T-helper 1 cell treated with Interleukin-12 subunit alpha and Interleukin-12 subunit beta and Interleukin-4 antibody, amounts not matched to agents 30 μg/mL and 1 μg/mL, for 36 hours (primary cell): ENCODE measurements around the gene AP1S1.
"Not testable (repeated sequence)": the region's sequence is repeated elsewhere in the genome, so short reads cannot be mapped to it uniquely, and the experiment has no call there.

Experiments
- H3K27ac Mint-ChIP-seq: one replicate; pipeline ENCODE4 v1.8.0; 2021; ENCODE audit warnings: mild to moderate bottlenecking, mixed read lengths
- H3K27me3 Mint-ChIP-seq: one replicate; pipeline ENCODE4 v1.8.0; 2021; ENCODE audit warnings: low read depth, mixed read lengths
- H3K36me3 Mint-ChIP-seq: one replicate; pipeline ENCODE4 v1.8.0; 2021; ENCODE audit warnings: low read depth, mixed read lengths
- H3K4me1 Mint-ChIP-seq: one replicate; pipeline ENCODE4 v1.8.0; 2021; ENCODE audit warnings: low read depth, mixed read lengths
- H3K4me3 Mint-ChIP-seq: one replicate; pipeline ENCODE4 v1.8.0; 2021; ENCODE audit warnings: mild to moderate bottlenecking, moderate library complexity, mixed read lengths
- H3K9me3 Mint-ChIP-seq: one replicate; pipeline ENCODE4 v1.8.0; 2021; ENCODE audit warnings: mixed read lengths

AP1S1 gene

DNA sequence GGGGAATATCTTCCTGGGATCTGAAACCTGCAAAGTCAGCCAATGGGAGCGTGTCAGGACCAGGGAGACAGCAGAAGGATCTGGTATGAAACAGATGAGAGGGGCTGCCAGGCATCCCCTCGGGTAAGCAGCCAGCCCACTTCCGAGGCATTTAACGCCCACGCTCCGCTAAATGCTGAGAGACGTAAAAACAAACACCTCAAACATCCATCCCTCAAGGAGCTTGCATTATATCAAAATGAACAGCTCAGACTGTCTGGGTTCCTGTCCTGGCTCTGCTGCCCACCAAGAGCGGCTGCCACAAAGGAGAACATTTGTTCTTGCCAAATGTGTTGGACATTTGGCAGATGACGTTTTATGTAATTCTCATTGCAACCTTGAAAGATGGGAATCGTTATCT is 34.4 kb upstream of the AP1S1 start:
- Mint-ChIP-seq H3K9me3 (no peaks in the 10 kb centered on the region), H3K27ac (no peak overlapping the region), H3K4me1 (peaks cover 13% of the 10 kb centered on the region), H3K36me3 (no peaks in the 10 kb centered on the region), H3K4me3 (no peak overlapping the region), H3K27me3 (peaks cover 33% of the 10 kb centered on the region)

DNA sequence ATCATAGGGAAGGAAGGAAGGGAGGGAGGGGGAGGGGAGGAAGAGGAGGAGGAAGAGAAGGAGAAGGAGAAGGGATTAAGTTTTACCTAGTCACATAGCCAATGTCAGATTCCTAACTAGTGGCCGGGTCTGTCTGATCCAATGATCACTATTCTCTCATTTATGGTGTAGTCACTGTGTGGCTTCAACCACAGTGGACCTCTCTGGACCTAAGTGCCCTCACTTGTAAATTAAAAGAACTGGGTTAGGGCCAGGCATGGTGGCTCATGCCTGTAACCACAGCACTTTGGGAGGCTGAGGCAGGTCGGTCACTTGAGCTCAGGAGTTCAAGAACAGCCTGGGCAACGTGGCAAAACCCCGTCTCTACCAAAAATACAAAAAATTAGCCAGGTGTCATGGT is 34.0 kb upstream of the AP1S1 start:
- H3K36me3 Mint-ChIP-seq = no peaks in the 10 kb centered on the region
- peaks cover 34% of the 10 kb centered on the region for H3K27me3 Mint-ChIP-seq
- H3K4me1 Mint-ChIP-seq = peaks cover 15% of the 10 kb centered on the region
- H3K9me3 Mint-ChIP-seq = no peaks in the 10 kb centered on the region
- H3K27ac Mint-ChIP-seq = no peak overlapping the region
- H3K4me3 Mint-ChIP-seq = no peak overlapping the region

DNA sequence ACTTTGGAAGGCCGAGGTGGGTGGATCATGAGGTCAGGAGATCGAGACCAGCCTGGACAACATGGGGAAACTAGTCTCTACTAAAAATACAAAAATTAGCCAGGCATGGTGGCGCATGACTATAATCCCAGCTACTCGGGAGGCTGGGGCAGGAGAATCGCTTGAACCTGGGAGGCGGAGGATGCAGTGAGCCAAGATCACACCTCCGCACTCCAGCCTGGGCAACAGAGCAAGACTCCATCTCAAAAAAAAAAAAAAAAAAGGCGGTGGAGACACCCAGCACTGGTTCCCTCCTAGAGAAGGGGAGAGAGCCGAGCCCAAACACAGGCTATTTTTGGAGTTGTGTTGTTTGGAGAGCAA is 32.7 kb upstream of the AP1S1 start:
- not testable (repeated sequence) for H3K36me3 Mint-ChIP-seq, H3K27ac Mint-ChIP-seq, H3K9me3 Mint-ChIP-seq
- peak overlapping the region; percentile 70 for H3K4me3 Mint-ChIP-seq
- peaks cover 38% of the 10 kb centered on the region for H3K27me3 Mint-ChIP-seq
- peaks cover 25% of the 10 kb centered on the region for H3K4me1 Mint-ChIP-seq

DNA sequence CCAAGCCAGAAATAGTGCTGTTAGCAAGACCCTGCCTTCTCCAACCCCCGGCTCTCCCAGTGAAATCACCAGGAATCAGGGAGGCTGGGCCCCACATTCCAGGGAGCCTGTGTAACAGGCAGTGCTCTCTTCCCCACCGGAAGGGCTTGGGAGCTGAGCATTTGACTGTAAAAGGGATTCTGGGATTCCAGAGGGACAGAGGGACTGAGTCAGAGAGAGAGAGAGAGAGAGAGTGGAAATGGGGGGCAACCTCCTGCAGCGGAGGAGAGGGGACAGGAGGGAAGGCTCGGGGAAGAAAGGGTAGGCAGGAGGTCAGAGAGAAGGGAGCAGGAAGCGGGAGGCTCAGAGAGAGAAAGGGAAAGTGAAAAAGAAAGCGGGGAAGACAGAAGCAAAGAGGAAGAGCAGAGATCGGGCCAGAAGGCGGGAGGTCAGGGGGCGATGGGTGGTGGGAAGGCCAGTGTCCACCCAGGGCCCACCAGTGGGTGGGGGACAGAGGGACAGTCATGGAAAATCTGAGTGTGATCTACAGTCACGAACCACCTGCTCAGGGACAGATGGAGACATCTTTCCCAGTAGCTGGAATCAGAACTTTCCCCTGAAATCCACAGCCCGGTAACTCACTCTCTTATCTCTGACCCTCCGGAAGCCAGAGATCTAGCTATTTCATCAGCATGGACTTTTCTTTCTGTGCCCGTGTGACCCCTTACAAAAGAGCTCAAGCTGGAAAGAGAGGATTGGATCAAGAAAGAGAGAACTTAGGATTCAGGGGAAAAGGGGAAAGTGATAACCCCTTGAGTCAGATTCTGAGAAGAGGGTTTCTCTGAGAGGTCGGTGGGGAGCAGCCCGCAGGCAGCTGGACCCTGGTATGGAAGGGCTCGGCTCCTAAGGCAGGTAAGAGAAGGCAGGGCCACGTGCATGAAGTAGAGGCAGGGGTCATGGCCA is 32.0 kb upstream of the AP1S1 start:
- H3K27ac Mint-ChIP-seq = peak overlapping the region; percentile 71
- H3K4me3 Mint-ChIP-seq = peak overlapping the region; percentile 70
- H3K9me3 Mint-ChIP-seq = no peaks in the 10 kb centered on the region
- no peaks in the 10 kb centered on the region for H3K36me3 Mint-ChIP-seq
- peaks cover 44% of the 10 kb centered on the region for H3K27me3 Mint-ChIP-seq
- H3K4me1 Mint-ChIP-seq = peaks cover 32% of the 10 kb centered on the region

DNA sequence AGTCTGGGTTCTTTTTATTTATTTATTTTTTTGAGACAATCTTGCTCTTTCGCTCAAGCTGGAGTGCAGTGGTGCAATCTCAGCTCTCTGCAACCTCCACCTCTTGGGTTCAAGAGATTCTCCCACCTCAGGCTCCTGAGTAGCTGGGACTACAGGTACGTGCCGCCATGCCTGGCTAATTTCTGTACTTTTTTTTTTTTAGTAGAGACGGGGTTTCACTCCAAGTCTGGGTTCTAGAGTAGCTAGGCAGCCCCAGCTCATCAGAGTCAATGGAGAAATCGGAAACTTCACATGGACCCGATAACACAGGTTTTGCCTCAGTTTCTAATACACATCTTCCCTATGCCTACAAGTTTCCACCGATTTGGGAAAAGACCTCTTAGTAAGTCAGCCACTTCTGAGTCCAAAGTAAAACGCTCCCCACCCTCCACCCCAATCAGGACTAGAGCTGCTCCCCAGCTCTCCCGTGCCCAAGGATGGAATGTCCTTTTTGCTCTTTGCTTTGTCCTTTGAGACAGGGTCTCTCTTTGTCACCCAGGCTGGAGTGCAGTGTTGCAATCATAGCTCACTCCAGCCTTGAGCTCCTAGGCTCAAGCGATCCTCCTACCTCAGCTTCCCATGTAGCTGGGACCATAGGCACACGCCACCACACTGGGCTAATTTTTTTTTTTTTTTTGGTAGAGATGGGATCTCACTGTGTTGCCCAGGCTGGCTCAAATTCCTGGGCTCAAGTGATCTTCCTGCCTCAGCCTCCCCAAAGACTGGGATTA is 31.2 kb upstream of the AP1S1 start:
- H3K27me3 Mint-ChIP-seq = peaks cover 52% of the 10 kb centered on the region
- H3K9me3 Mint-ChIP-seq = no peaks in the 10 kb centered on the region
- H3K4me1 Mint-ChIP-seq = peaks cover 33% of the 10 kb centered on the region
- H3K4me3 Mint-ChIP-seq = no peak overlapping the region
- H3K27ac Mint-ChIP-seq = no peak overlapping the region
- H3K36me3 Mint-ChIP-seq = no peaks in the 10 kb centered on the region

DNA sequence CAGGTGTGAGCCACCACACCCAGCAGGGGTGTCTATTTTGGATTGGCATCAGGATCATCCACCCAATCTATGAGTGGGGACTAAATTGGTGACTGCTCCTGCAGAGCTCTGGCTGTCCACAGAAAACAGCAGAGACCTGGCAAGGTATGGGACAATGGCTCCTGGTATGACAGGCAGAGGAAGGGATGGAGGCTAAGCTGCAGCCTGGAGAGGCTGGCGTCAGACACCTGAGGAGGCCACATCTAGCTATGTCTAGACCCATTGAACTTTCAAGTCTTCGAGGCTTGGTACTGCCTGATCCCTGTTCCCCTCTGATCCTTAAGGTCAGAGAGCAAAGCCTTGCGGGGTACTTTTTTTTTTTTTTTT is 30.6 kb upstream of the AP1S1 start:
- Mint-ChIP-seq H3K4me1 (peaks cover 33% of the 10 kb centered on the region), H3K27ac (no peak overlapping the region), H3K4me3 (no peak overlapping the region), H3K27me3 (peaks cover 57% of the 10 kb centered on the region), H3K9me3 (no peaks in the 10 kb centered on the region), H3K36me3 (no peaks in the 10 kb centered on the region)

DNA sequence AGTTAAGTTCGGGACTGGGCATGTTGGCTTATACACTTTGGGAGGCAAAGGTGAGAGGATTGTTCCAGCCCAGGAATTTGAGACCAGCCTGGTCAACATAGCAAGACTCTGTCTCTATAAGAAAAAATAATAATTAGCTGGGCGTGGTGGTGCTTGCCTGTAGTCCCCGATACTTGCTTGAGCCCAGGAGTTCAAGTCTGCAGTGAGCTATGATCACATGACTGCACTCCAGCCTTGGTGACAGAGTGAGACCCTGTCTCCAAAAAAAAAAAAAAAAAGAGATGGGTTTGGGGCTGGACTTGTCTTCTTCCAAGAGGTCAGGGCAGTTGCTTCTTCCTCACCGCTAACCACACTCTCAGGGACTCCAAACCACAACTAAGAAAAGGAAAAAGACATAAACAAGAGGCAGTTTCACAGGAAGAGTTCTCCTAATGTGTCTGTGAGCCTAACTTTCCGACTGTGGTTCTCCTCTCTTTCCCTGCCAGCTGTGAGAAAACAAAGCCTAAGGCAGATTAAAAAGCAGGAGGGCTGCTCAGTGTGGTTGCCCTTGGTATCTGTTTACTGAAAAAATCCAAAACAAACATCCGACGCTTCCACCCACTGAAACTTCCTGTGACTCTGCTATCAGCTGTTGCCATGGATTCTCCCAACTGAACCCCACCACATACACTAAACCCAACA is 29.8 kb upstream of the AP1S1 start:
- Mint-ChIP-seq H3K36me3 (no peaks in the 10 kb centered on the region), H3K27me3 (peaks cover 56% of the 10 kb centered on the region), H3K4me1 (peaks cover 33% of the 10 kb centered on the region), H3K9me3 (no peaks in the 10 kb centered on the region), H3K27ac (peak overlapping the region; percentile 59), H3K4me3 (peak overlapping the region; percentile 48)

DNA sequence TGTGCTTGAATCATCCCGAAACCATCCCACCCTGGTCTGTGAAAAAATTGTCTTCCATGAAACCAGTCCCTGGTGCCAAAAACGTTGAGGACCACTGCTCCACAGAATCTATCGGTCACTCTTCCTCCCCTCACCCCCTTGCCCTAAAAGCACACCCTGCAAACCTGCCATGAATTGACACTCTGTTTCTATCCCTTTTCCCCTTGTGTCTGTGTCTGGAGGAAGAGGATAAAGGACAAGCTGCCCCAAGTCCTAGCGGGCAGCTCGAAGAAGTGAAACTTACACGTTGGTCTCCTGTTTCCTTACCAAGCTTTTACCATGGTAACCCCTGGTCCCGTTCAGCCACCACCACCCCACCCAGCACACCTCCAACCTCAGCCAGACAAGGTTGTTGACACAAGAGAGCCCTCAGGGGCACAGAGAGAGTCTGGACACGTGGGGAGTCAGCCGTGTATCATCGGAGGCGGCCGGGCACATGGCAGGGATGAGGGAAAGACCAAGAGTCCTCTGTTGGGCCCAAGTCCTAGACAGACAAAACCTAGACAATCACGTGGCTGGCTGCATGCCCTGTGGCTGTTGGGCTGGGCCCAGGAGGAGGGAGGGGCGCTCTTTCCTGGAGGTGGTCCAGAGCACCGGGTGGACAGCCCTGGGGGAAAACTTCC is 28.2 kb upstream of the AP1S1 start:
- Mint-ChIP-seq H3K9me3 (no peaks in the 10 kb centered on the region), H3K4me1 (peaks cover 33% of the 10 kb centered on the region), H3K27me3 (peaks cover 59% of the 10 kb centered on the region), H3K27ac (peak overlapping the region; percentile 17), H3K4me3 (no peak overlapping the region), H3K36me3 (no peaks in the 10 kb centered on the region)

DNA sequence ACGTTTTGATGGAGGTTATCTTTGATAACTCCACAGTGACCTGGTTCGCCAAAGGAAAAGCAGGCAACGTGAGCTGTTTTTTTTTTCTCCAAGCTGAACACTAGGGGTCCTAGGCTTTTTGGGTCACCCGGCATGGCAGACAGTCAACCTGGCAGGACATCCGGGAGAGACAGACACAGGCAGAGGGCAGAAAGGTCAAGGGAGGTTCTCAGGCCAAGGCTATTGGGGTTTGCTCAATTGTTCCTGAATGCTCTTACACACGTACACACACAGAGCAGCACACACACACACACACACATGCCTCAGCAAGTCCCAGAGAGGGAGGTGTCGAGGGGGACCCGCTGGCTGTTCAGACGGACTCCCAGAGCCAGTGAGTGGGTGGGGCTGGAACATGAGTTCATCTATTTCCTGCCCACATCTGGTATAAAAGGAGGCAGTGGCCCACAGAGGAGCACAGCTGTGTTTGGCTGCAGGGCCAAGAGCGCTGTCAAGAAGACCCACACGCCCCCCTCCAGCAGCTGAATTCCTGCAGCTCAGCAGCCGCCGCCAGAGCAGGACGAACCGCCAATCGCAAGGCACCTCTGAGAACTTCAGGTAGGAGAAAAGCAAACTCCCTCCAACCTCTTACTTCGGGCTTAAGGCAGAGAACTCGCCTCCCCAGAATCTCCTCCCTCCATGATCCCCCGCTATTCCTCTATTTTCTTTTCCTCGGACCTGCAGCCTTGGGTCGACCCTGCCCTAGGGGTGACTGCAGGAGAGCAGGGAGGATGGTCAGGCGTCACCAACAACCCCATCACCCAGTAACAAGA is 27.4 kb upstream of the AP1S1 start, which contains the start of gene SERPINE1:
TSS of gene SERPINE1 (plus strand) at position 454 of the 809 bp plus-strand sequence. CDS start 1,290 bp downstream, outside the sequence.
- H3K4me1 Mint-ChIP-seq = peaks cover 32% of the 10 kb centered on the region
- H3K27me3 Mint-ChIP-seq = peaks cover 61% of the 10 kb centered on the region
- peak within 1 kb of the TSS; percentile 72 for H3K4me3 Mint-ChIP-seq
- H3K27ac Mint-ChIP-seq = peak within 1 kb of the TSS; percentile 22
- no peaks in the 10 kb centered on the region for H3K36me3 Mint-ChIP-seq
- H3K9me3 Mint-ChIP-seq = no peaks in the 10 kb centered on the region

DNA sequence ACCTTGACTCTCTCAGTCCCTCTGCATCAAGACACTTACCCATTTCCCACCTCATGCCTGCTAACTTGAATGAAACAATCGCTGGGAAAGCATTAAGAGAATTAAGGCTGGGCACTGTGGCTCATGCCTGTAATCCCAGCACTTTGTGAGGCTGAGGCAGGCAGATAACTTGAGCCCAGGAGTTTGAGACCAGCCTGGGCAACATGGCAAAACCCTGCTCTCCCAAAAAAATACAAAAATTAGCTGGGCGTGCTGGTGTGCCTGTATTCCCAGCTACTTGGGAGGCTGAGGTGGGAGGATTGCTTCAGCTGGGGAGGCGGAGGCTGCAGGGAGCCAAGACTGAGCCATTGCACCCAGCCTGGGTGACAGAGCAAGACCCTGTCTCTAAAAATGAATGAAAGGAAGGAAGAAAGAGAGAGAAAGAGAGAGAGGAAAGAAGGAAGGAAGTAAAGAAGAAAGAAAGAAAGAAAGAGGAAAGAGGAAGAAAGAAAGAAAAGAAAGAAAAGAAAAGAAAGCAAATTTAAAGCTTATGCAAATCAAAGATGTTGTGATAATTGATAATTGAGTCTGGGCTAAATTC is 26.7 kb upstream of the AP1S1 start:
- Mint-ChIP-seq H3K27ac (no peak overlapping the region), H3K36me3 (no peaks in the 10 kb centered on the region), H3K9me3 (no peaks in the 10 kb centered on the region), H3K27me3 (peaks cover 60% of the 10 kb centered on the region), H3K4me3 (peak overlapping the region; percentile 72), H3K4me1 (peaks cover 27% of the 10 kb centered on the region)

DNA sequence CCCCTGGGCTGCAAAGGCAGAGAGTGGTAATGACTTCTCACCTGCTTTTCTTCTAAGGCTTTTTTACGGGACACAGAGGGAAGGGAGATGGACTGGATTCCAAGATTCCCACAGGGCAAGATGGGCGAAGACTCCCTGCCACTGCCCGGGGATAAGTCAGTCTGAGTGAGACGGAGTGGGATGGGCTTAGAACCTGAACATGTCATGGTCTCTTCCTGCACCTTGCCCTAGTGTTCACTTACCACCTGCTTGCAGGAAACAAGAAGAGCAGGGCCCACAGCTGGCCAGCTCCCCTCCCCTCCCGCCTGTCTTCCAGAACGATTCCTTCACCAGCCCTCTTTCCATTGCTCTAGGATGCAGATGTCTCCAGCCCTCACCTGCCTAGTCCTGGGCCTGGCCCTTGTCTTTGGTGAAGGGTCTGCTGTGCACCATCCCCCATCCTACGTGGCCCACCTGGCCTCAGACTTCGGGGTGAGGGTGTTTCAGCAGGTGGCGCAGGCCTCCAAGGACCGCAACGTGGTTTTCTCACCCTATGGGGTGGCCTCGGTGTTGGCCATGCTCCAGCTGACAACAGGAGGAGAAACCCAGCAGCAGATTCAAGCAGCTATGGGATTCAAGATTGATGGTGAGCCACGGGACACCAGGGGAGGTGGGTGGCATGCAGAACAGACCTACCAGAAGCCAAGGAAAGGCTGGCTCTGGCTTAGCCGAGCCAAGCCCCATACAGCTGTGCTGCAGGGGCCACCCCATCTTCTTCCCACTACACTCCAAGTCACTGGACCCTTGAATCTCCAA is 26.0 kb upstream of the AP1S1 start:
- Mint-ChIP-seq H3K9me3 (no peaks in the 10 kb centered on the region), H3K27me3 (peaks cover 59% of the 10 kb centered on the region), H3K36me3 (no peaks in the 10 kb centered on the region), H3K4me1 (peaks cover 26% of the 10 kb centered on the region), H3K27ac (peak overlapping the region; percentile 43), H3K4me3 (no peak overlapping the region)

DNA sequence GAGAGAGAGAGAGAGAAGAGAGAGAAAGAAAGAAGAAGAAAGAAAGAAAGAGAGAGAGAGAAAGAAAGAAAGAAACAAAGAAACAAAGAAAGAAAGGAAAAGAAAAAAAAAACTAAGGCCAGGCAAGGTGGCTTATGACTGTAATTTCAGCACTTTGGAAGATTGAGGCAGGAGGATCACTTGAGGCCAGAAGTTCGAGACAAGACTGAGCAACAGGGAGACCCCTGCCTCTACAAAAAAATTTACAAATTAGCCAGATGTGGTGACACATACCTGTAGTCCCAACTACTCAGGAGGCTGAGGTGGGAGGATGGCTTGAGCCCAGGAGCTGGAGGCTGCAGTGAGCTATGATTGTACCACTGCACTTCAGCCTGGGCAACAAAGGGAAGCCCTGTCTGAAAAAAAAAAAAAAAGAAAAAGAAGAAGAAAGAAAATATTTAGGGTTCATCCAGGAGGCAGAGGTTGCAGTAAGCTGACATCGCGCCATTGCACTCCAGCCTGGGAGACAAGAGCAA is 24.6 kb upstream of the AP1S1 start:
- Mint-ChIP-seq H3K4me3 (no peak overlapping the region), H3K9me3 (no peaks in the 10 kb centered on the region), H3K4me1 (peaks cover 25% of the 10 kb centered on the region), H3K27me3 (peaks cover 62% of the 10 kb centered on the region), H3K27ac (no peak overlapping the region), H3K36me3 (no peaks in the 10 kb centered on the region)
